Adrenal gland (tissue), 12 donors: ENCODE data around the gene HSF2BP. TPM values are rescaled to one million over a fixed set of nuclear protein-coding genes. Genes with fewer than 3 reads are reported as not detected.

Experiments used
- DNase-seq, 7 donors: peaks; one replicate each; pipeline ENCODE4 v3.0.0-alpha.2; 2019 to 2020
- H3K27ac ChIP-seq, 5 donors: fragments of 200-600 bp; sonication (generic) in 4 of 5; 1 replicate in 3 of 5; 2 replicates in 2 of 5; pipeline versions ENCODE4 v1.5.1 to v1.8.0; 2016 to 2020; ENCODE audit warnings: mild to moderate bottlenecking in 1 of 5
- H3K27me3 ChIP-seq: fragments of 200-600 bp; 2 replicates; pipeline ENCODE4 v1.8.0; 2021
- H3K36me3 ChIP-seq, 2 donors: fragments of 200-600 bp; replicated peaks in 1 of 2; 1 replicate in 1 of 2; 2 replicates in 1 of 2; pipeline versions ENCODE4 v1.5.1 to v1.8.0; 2018 to 2022
- H3K4me1 ChIP-seq, 2 donors: fragments of 200-600 bp; replicated peaks in 1 of 2; 1 replicate in 1 of 2; 2 replicates in 1 of 2; pipeline versions ENCODE4 v1.5.1 to v1.8.0; 2018 to 2021
- H3K4me3 ChIP-seq, 4 donors: fragments of 200-600 bp; sonication (generic) in 3 of 4; one replicate each; pipeline ENCODE4 v1.5.1; 2016 to 2018
- H3K9me3 ChIP-seq, 3 donors: fragments of 200-600 bp; sonication (generic) in 1 of 3; replicated peaks in 1 of 3; 1 replicate in 2 of 3; 2 replicates in 1 of 3; pipeline versions ENCODE4 v1.5.1 to v1.8.0; 2016 to 2021
- CTCF ChIP-seq, 6 experiments: fragments of 450-650 bp in 4 of 6; fragments of 200-600 bp in 2 of 6; sonication (generic) in 1 of 6; IDR thresholded peaks; 1 replicate in 5 of 6; 2 replicates in 1 of 6; pipeline versions ENCODE4 v1.5.1 to v1.8.0; 2016 to 2021; ENCODE audit warnings: antibody characterized with exemption in 6 of 6, mild to moderate bottlenecking in 2 of 6, moderate library complexity in 1 of 6
- POLR2A ChIP-seq, 2 donors: fragments of 450-650 bp; IDR thresholded peaks; one replicate each; pipeline ENCODE4 v1.6.1; 2017; ENCODE audit warnings: antibody characterized with exemption in 2 of 2, mild to moderate bottlenecking in 2 of 2, moderate library complexity in 1 of 2
- WGBS, 4 donors: extraction: QIAGEN DNeasy Blood & Tissue Kit in 2 of 4; methylation state at CpG; one replicate each; pipeline versions ENCODE4 v1.1.5 to v1.1.7; 2013 to 2017; 5-methylcytosine and 5-hydroxymethylcytosine counted together
- intact Hi-C, 2 donors: fragments of 100-400 bp; cut with DNase I; formaldehyde crosslinking; loops; one replicate each; pipeline versions ENCODE4 v1.14.1 to v1.15.0; 2022 to 2023
- polyA plus RNA-seq, 3 donors: library from polyadenylated mRNA; stranded (reverse); fragments of 200-250 nt in 2 of 3; fragments of 350-450 nt in 1 of 3; fragmentation: Illumina TruSeq in 1 of 3; extraction: RNeasy Lipid Tissue Mini Kit (QIAGEN cat#74804) in 1 of 3; gene quantifications; one replicate each; pipeline ENCODE4 v1.2.3, GENCODE V29; 2013 to 2014
- total RNA-seq, 9 donors: library from RNA; depleted of rRNA in 4 of 9; stranded (reverse); fragments of >200 nt in 4 of 9; fragments of 120-200 nt in 1 of 9; fragmentation: NEBNext Ultra II Directional in 1 of 9; extraction: Animal tissue kit (Norgen Biotek cat#: 25700) in 1 of 9; gene quantifications; one replicate each; pipeline versions ENCODE4 v1.1.0 to v1.2.4, GENCODE V29; 2013 to 2023
- donor health status: healthy with polysubstance abuse.
- donor health status: Bipolar disorder and iron deficiency.
- donor health status: DM: yes; HTN: yes; CAD: no.
- donor health status: DM: no; HTN: no; CAD: no.
- donor health status: DM: no; HTN: no; CAD: no.
- donor health status: DM: yes; HTN: yes; CAD: no.

HSF2BP gene
- total and polyA plus RNA-seq, 12 donors, result 0.23 to 1.5 (median 0.42) TPM; not detected in 2

- intact Hi-C loops, result no loop called here
- Histone ChIP-seq H3K27ac (no peak overlapping the region), H3K36me3 (no peaks in the 10 kb centered on the region), H3K4me1 (peaks cover 0 to 10% of the 10 kb centered on the region in 2 donors), H3K4me3 (no peak overlapping the region), H3K9me3 (no peaks in the 10 kb centered on the region), H3K27me3 (no peaks in the 10 kb centered on the region)
- no peak for DNase-seq
- 90 to 94% (median 93%) methylated on average over 6 of the region's 6 CpGs for WGBS, 4 donors
- TF ChIP-seq POLR2A (IDR thresholded peaks at IDR 0.05) (no peak), CTCF (IDR thresholded peaks at IDR 0.05) (no peak)
Measured at GRCh38 chr21:43604505-43605204, 54.6 kb downstream of the HSF2BP start.

DNA sequence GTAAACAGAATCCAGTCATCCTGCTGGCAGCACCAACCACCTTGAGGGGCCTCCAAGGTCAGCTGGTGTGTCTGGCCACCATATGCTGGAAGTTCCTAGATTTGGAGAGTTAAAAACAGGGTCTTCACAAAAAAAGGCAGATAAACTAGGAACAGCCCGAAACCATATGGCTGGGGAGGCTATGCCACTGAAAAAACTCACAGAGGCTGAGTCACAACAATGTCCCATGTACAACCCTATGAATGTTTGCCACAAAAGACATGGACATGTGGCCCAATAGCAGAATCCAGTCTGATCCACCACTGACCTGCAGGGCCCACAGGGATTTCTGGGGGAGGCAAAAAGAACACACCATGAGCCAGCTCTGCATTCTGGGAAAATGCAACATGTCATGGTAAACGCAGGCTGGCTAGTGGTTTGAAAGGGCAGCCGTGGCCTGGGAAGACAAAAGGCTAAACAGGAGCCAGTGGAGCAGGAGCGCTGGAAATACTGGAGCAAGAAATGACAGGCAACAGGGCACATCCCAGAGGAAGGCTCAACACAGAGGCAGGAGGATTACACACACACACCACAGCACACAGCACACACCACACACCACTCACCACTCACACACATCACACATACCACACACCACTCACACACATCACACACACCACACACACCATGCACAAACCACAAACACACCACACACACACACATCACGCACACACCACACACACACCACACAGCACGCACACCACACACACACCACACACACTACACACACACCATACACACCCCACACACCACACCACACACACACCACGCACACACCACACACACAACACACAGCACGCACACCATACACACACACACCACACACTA lies 55.4 kb downstream of the HSF2BP start:
- Histone ChIP-seq H3K36me3 (no peaks in the 10 kb centered on the region), H3K4me3 (no peak overlapping the region), H3K27me3 (no peaks in the 10 kb centered on the region), H3K9me3 (no peaks in the 10 kb centered on the region), H3K4me1 (peaks cover 0 to 7% of the 10 kb centered on the region in 2 donors), H3K27ac (peak overlapping the region in 3 of 5 donors; percentile 13 to 75 (median 20))
- TF ChIP-seq CTCF (IDR thresholded peaks at IDR 0.05) (no peak), POLR2A (IDR thresholded peaks at IDR 0.05) (no peak)
- no peak for DNase-seq
- intact Hi-C loops, result no loop called here
- WGBS, 4 donors, result 76 to 86% (median 79%) methylated on average over 8 of the region's 8 CpGs

DNA sequence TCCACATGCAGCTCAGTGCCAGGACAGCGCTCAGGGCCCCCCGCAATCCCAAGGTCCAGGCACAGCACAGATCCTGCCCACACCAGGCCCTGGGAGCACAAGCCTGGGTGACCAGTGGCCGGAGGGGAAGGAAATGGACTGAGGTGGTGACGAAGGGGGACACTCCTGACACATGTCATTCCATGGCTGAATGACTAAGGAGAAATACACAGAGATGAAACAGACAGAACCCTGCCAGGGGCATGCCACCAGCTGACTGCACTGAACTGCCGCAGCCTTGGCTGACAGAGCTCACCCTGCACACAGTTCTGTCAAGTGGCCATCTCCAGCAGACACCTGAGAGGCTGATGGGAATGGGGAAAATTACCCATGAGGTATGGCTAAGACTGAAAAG lies 56.1 kb downstream of the HSF2BP start:
- peak in 1 of 7 donors; percentile 19 for DNase-seq
- WGBS, 4 donors, result 69 to 100% (median 78%) methylated on average over 4 to 5 of the region's 5 CpGs
- H3K9me3 ChIP-seq, result no peaks in the 10 kb centered on the region
- peak overlapping the region in 3 of 5 donors; percentile 13 to 75 (median 20) for H3K27ac ChIP-seq
- H3K27me3 ChIP-seq, result no peaks in the 10 kb centered on the region
- H3K4me1 ChIP-seq, result peaks cover 0 to 7% of the 10 kb centered on the region in 2 donors
- no peaks in the 10 kb centered on the region for H3K36me3 ChIP-seq
- intact Hi-C loops, result no loop called here
- TF ChIP-seq CTCF (IDR thresholded peaks at IDR 0.05), result no peak
- no peak overlapping the region for H3K4me3 ChIP-seq
